Spleen (tissue), 7 donors: Measurements from ENCODE around the gene TRA2A.

Experiments
- POLR2A ChIP-seq, 3 donors: fragments of 450-650 bp; IDR thresholded peaks; one replicate each; pipeline ENCODE4 v1.5.1; 2017; ENCODE audit warnings: antibody characterized with exemption in 3 of 3, mild to moderate bottlenecking in 1 of 3
- POLR2AphosphoS5 ChIP-seq, 3 donors: sonication (generic); formaldehyde crosslinking; IDR thresholded peaks; one replicate each; pipeline ENCODE4 v1.5.1; 2017; ENCODE audit warnings: antibody characterized with exemption in 3 of 3
- TF ChIP-seq, protein P1 (sequence below), 11 experiments: fragments of 200-600 bp in 7 of 11; fragments of 450-650 bp in 4 of 11; sonication (generic) in 4 of 11; IDR thresholded peaks in 8 of 11; conservative IDR thresholded peaks in 3 of 11; 1 replicate in 7 of 11; 2 replicates in 4 of 11; pipeline versions ENCODE4 v1.4.0 to v1.8.0; 2016 to 2021; ENCODE audit warnings: antibody characterized with exemption in 11 of 11, inconsistent platforms in 4 of 11, mild to moderate bottlenecking in 1 of 11
- donor health status: DM: no; HTN: no; CAD: no; lungs with moderate emphysema.
- donor health status: DM: no; HTN: no; CAD: no.
- donor health status: DM: no; HTN: no; CAD: no.

DNA sequence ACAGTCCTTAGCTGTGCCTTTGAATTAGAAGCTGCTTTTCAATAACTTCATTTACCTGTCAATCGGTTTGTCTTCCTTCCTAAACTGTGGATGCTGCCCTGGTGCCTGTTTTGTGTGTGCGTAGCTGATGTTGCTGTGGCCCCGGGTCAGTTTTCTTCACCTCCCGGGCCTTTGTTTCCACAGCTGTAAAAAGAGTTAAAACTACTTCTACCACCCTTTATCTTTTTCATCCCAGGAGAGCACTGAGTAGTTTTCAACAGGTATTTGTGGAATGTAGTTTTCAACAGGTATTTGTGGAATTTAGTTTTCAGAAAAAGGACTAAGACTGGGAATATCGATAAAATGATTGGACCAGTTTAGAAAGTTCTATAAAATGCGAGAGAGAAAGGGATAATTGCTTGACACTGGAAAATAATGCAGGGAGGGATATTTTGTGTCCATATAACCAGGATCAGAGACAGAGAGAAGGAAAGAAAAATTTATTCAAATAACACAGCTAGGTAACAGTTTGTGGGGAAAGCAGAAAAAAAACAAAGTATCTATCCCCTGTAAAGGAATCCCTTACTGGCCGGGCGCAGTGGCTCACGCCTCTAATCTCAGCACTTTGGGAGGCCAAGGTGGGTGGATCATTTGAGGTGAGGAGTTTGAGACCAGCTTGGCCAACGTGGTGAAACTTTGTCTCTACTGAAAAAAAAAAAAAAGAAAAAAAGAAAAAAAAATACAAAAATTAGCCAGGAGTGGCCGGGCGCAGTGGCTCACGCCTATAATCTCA lies 45.6 kb downstream of the TRA2A start:
- TF ChIP-seq, protein P1, sequence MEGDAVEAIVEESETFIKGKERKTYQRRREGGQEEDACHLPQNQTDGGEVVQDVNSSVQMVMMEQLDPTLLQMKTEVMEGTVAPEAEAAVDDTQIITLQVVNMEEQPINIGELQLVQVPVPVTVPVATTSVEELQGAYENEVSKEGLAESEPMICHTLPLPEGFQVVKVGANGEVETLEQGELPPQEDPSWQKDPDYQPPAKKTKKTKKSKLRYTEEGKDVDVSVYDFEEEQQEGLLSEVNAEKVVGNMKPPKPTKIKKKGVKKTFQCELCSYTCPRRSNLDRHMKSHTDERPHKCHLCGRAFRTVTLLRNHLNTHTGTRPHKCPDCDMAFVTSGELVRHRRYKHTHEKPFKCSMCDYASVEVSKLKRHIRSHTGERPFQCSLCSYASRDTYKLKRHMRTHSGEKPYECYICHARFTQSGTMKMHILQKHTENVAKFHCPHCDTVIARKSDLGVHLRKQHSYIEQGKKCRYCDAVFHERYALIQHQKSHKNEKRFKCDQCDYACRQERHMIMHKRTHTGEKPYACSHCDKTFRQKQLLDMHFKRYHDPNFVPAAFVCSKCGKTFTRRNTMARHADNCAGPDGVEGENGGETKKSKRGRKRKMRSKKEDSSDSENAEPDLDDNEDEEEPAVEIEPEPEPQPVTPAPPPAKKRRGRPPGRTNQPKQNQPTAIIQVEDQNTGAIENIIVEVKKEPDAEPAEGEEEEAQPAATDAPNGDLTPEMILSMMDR (IDR thresholded peaks at IDR 0.05 in 8 of 11, conservative IDR thresholded peaks at IDR 0.05 in 3 of 11): no peak
- TF ChIP-seq POLR2A (IDR thresholded peaks at IDR 0.05) (no peak), POLR2AphosphoS5 (IDR thresholded peaks at IDR 0.05) (no peak)
